Glutamatergic neuron (in vitro differentiated cells): ENCODE data around the gene MSANTD4. TPM values are rescaled to one million over a fixed set of nuclear protein-coding genes. Genes with fewer than 3 reads are reported as not detected.

ENCODE experiments used
- DNase-seq: peaks from one replicate; pipeline ENCODE4 v3.0.0; 2022
- H3K27ac Mint-ChIP-seq: one replicate; pipeline ENCODE4 v1.8.0; 2020; ENCODE audit warnings: mild to moderate bottlenecking, mixed read lengths, inconsistent platforms; ENCODE audit not compliant: unreplicated experiment
- H3K27me3 Mint-ChIP-seq: one replicate; pipeline ENCODE4 v1.8.0; 2020; ENCODE audit warnings: mild to moderate bottlenecking, moderate library complexity, mixed read lengths, inconsistent platforms; ENCODE audit not compliant: unreplicated experiment
- H3K36me3 Mint-ChIP-seq: one replicate; pipeline ENCODE4 v1.8.0; 2020; ENCODE audit warnings: mild to moderate bottlenecking, mixed read lengths, inconsistent platforms; ENCODE audit not compliant: unreplicated experiment
- H3K4me1 Mint-ChIP-seq: one replicate; pipeline ENCODE4 v1.8.0; 2020; ENCODE audit warnings: mild to moderate bottlenecking, low read depth, mixed read lengths, inconsistent platforms; ENCODE audit not compliant: unreplicated experiment
- H3K4me3 Mint-ChIP-seq: one replicate; pipeline ENCODE4 v1.8.0; 2020; ENCODE audit warnings: mild to moderate bottlenecking, mixed read lengths, inconsistent platforms; ENCODE audit not compliant: unreplicated experiment
- H3K9me3 Mint-ChIP-seq: one replicate; pipeline ENCODE4 v1.8.0; 2020; ENCODE audit warnings: mild to moderate bottlenecking, moderate library complexity, mixed read lengths, inconsistent platforms; ENCODE audit not compliant: unreplicated experiment
- total RNA-seq: library from RNA; stranded (reverse); fragmentation: NEBNext Ultra II Directional; extraction: Animal tissue kit (Norgen Biotek cat#: 25700); gene quantifications from one replicate; pipeline ENCODE4 v1.2.1, GENCODE V29; 2021; ENCODE audit not compliant: unreplicated experiment
- TF ChIP-seq, protein P1 (sequence below): fragments of 200-600 bp; sonication (generic); IDR thresholded peaks from one replicate; pipeline ENCODE4 v1.5.0; 2021; ENCODE audit not compliant: partially characterized antibody, unreplicated experiment

MSANTD4 gene
- total RNA-seq, 1 donor from 2014 or later, result 46.4 TPM

DNA sequence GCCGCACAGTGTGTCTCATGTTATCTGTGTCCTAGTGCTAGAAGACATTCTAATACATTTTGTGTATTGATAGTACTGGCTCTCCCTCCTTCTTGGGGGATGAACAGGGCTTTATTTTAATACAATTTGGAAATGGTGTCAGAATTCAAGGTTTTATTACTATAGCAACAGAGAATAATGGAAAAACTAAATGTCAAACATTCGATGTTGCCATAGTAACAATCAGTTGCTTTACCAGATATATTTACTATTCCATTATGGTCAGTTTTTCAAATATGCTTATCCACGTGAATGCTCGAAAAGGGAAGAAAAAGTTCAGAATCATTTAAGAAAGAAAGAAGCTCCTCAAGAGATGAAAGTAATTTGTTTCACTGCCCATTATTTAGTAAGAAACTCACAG lies 8.6 kb upstream of the MSANTD4 start:
- DNase-seq, result no peak
- Mint-ChIP-seq H3K27me3 (no peaks in the 10 kb centered on the region), H3K4me3 (no peak overlapping the region), H3K4me1 (peaks cover 2% of the 10 kb centered on the region), H3K36me3 (no peaks in the 10 kb centered on the region), H3K9me3 (no peaks in the 10 kb centered on the region), H3K27ac (no peak overlapping the region)
- TF ChIP-seq, protein P1, sequence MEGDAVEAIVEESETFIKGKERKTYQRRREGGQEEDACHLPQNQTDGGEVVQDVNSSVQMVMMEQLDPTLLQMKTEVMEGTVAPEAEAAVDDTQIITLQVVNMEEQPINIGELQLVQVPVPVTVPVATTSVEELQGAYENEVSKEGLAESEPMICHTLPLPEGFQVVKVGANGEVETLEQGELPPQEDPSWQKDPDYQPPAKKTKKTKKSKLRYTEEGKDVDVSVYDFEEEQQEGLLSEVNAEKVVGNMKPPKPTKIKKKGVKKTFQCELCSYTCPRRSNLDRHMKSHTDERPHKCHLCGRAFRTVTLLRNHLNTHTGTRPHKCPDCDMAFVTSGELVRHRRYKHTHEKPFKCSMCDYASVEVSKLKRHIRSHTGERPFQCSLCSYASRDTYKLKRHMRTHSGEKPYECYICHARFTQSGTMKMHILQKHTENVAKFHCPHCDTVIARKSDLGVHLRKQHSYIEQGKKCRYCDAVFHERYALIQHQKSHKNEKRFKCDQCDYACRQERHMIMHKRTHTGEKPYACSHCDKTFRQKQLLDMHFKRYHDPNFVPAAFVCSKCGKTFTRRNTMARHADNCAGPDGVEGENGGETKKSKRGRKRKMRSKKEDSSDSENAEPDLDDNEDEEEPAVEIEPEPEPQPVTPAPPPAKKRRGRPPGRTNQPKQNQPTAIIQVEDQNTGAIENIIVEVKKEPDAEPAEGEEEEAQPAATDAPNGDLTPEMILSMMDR, result no peak

DNA sequence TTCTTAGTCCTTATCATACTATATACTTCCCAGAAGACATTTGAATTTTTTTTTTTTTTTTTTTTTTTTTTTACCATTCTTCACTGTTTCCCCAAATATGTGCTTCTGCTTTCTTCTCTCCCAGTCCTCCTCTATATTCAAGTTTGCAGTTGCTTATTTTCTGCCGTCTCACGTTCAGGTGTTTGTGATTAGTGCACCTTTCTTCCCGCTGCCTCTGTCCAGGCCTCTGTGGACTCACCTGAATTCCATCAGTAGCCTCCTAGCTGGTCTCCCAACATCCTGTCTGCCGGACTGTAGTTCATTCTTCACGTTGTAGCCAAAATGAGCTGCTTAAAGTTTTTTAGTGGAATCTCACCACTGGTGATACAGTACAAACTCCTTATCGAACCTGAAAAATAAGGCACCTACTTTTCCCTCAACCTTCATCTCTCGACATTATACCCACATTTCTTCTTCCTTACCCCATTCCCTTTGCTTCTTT lies 795 bp upstream of the MSANTD4 start:
- TF ChIP-seq, protein P1, result no peak
- no peak for DNase-seq
- Mint-ChIP-seq H3K27ac (peak overlapping the region; percentile 65), H3K27me3 (peaks cover 3% of the 10 kb centered on the region), H3K9me3 (peaks cover 9% of the 10 kb centered on the region), H3K36me3 (no peaks in the 10 kb centered on the region), H3K4me3 (peak overlapping the region; percentile 96), H3K4me1 (peaks cover 24% of the 10 kb centered on the region)

DNA sequence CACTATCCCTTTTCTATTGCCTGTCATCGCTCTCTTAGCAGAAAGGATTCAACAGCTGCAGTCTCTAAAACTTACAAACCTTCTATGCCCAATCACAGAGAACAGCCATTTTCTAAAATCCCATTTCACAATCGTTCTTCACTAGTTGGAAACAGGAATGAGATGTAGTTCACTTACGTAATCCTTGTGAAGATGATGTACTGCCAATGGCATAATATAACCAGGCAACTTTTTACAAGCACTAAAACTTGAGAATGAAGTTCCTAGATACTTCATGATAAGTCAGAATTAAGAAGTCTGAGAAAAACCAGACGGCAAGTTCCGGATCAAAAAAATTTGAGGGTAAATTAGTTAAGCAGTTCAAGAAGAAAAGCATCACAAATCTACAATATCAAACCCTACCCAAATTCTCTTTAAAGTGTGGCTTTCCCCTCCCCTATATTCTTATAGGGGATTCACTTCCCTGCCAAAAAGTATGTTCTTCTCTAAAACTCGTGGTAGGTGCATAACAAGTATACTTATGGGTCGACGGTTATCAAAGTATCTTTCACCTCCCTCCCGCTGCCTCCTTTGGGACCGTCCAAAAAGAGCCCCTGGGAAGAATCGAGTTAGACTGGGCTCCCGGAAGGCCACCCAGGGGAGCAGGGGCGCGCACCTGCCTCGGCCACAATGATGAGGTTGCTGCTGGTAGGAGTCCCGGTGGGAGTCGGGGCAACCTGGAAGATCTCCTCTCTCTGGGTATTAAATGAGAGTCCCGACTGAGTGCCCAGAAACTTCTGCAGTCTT lies 666 bp downstream of the MSANTD4 start:
- peaks cover 31% of the 10 kb centered on the region for H3K4me1 Mint-ChIP-seq
- no peak for DNase-seq

DNA sequence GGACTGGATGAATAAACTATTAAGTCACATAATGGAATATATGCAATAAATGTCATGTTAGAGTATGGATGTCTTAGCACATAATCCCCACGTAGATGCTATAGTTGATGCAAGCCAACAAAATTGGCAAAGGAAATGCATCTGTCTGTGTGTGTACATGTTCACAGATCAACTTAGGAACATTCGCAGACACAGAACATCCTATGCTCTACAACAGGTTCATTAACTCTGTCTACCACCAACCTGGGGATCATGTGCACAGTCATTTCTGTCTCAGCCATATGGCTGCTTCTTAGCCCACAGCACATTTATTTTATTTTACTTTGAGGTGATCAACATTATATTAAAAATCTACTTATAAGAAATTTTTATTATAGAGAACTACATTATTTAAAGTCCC lies 4.9 kb downstream of the MSANTD4 start:
- Mint-ChIP-seq H3K9me3 (peaks cover 7% of the 10 kb centered on the region), H3K4me3 (peak overlapping the region; percentile 73), H3K4me1 (peaks cover 60% of the 10 kb centered on the region), H3K27ac (peak overlapping the region; percentile 95), H3K36me3 (no peaks in the 10 kb centered on the region), H3K27me3 (peaks cover 8% of the 10 kb centered on the region)
- DNase-seq, result no peak
- TF ChIP-seq, protein P1, result no peak

More for the DNA sequence above, 666 bp downstream of the MSANTD4 start:
- peak overlapping the region; percentile 96 for H3K4me3 Mint-ChIP-seq
- peaks cover 4% of the 10 kb centered on the region for H3K27me3 Mint-ChIP-seq
- H3K36me3 Mint-ChIP-seq, result no peaks in the 10 kb centered on the region
- peaks cover 9% of the 10 kb centered on the region for H3K9me3 Mint-ChIP-seq
- H3K27ac Mint-ChIP-seq, result peak overlapping the region; percentile 83
- TF ChIP-seq, protein P1, result no peak

DNA sequence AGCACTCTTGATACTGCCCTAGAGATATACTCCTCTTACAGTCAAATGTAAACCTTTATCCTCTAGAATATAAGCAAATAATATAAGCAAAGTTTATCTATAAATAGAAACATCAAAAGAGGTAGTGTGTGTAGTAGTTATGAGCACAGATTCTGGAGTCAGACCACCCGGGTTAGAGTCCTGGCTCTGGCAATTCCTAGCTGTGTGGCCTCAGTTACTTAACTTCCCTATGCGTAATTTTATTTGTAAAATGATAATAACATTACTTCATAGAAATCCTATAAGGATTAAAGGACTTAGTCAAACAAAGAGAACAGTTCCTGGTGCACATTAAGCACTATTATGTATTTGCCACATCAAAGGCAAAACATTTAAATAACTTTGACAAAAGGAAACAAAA lies 7.0 kb downstream of the MSANTD4 start:
- TF ChIP-seq, protein P1, result no peak
- Mint-ChIP-seq H3K27me3 (peaks cover 7% of the 10 kb centered on the region), H3K36me3 (peaks cover 5% of the 10 kb centered on the region), H3K4me1 (peaks cover 71% of the 10 kb centered on the region), H3K9me3 (peaks cover 6% of the 10 kb centered on the region), H3K4me3 (peak overlapping the region; percentile 14), H3K27ac (no peak overlapping the region)
- no peak for DNase-seq
